ENCODE results near the gene CACTIN.

The CACTIN gene

DNA sequence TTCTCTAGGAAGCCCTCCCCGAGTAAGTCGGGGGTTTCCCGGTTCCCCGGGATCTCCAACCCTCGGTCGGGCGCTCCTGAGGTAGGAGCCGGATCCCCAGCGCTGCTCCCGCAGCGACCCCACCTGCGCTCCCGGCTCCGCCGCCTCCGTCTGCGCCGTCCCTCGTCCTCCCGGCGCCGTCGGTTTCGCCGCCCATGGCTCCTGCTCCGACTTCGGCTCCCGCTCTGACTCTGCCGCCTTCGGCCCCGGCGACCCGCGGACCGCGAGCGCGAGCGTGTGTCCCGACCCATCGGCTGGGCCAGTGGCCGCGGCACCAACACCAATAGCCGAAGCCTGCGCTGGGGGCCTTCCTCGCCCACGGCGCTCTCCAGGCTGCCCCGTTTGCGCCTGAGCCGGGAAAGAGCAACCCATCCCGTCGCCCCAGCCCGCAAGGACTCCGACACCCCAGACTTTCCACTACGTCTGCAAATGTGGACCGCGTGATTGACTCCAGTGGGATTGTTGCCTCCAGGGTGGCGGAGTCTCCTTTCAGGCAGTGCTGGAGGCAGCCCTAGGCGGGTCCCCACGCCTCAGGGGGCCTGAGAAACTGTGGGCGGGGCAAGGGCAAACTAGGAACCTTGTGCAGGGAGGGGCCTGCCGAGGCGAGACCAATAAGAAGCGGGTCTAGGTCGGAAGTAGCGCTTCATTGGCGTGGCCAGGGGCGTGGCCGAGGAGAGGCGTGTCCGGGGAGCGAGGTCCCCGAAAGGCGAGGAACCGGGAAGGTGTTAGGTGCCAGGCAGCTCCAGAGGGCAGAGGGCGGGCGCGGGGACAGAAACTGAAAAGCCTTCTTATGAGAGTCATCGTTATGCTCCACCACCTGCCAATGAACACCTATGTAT lies at the start of gene CACTIN:
Gene CACTIN, minus strand, starts transcription at position 318 of the 878 bp plus-strand sequence. Its CDS starts 28 bp downstream, at position 290.
- DNase-seq (ENCODE audit: extremely low spot score): peak; percentile 100
- ChIA-PET CTCF (interaction anchor here (1.9 kb wide), 1 partner anchor 82 kb away, joined by 7 read pairs; no protein-coding TSS in a partner anchor), POLR2A (interaction anchor here (0.6 kb wide), 1 partner anchor 264 kb away, joined by 3 read pairs; no protein-coding TSS in a partner anchor)
- TF ChIP-seq, protein P1, sequence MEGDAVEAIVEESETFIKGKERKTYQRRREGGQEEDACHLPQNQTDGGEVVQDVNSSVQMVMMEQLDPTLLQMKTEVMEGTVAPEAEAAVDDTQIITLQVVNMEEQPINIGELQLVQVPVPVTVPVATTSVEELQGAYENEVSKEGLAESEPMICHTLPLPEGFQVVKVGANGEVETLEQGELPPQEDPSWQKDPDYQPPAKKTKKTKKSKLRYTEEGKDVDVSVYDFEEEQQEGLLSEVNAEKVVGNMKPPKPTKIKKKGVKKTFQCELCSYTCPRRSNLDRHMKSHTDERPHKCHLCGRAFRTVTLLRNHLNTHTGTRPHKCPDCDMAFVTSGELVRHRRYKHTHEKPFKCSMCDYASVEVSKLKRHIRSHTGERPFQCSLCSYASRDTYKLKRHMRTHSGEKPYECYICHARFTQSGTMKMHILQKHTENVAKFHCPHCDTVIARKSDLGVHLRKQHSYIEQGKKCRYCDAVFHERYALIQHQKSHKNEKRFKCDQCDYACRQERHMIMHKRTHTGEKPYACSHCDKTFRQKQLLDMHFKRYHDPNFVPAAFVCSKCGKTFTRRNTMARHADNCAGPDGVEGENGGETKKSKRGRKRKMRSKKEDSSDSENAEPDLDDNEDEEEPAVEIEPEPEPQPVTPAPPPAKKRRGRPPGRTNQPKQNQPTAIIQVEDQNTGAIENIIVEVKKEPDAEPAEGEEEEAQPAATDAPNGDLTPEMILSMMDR (IDR thresholded peaks at IDR 0.05; ENCODE audit: control extremely low read depth, extremely low read depth, low read depth, missing control alignments): no peak

DNA sequence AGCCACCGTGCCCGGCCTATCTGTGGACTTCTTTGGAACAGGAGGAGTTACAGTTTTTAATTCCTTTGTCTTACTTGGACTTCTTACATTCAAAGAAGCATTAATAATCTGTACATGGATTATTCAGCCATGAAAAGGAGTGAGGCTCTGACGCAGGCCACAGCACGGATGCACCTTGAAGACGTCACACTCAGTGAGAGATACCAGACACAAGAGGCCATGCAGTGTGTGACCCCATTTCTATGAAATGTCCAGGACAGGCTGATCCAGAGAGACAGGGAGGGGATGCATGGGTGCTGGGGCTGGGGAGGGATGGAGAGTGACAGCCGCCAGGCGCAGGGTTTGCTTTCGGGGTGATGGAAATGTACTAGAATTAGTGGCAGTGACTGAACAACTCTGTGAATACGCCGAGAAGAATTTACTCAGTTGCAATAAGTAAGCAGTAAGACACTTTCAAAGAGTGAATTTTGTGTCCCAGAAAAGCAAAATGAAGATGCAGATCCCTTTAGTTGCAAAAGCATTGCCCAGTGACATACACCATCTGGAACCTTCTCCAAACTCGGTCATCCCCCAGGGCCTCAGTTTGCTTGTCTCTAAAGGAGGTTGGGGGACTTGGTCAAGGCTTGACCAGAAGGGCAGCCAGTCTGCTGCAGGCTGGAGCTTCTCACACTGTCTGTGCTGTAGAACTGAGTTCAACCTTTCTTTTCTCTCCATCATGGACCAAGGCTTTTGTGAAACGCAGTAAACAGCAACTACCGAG lies 48.4 kb upstream of the CACTIN start:
- TF ChIP-seq, protein P1 (IDR thresholded peaks at IDR 0.05; ENCODE audit: control extremely low read depth, extremely low read depth, low read depth, missing control alignments): no peak
- ChIA-PET POLR2A (interaction anchor here (0.7 kb wide), 1 partner anchor 623 kb away, joined by 3 read pairs; no protein-coding TSS in a partner anchor), CTCF (interaction anchor here (1.2 to 11.2 kb wide), 5 partner anchors 9 to 28 kb away, joined by 4 to 148 read pairs (median 4); partner anchors contain the start of genes PIP5K1C and TJP3)
- DNase-seq (ENCODE audit: extremely low spot score): no peak

DNA sequence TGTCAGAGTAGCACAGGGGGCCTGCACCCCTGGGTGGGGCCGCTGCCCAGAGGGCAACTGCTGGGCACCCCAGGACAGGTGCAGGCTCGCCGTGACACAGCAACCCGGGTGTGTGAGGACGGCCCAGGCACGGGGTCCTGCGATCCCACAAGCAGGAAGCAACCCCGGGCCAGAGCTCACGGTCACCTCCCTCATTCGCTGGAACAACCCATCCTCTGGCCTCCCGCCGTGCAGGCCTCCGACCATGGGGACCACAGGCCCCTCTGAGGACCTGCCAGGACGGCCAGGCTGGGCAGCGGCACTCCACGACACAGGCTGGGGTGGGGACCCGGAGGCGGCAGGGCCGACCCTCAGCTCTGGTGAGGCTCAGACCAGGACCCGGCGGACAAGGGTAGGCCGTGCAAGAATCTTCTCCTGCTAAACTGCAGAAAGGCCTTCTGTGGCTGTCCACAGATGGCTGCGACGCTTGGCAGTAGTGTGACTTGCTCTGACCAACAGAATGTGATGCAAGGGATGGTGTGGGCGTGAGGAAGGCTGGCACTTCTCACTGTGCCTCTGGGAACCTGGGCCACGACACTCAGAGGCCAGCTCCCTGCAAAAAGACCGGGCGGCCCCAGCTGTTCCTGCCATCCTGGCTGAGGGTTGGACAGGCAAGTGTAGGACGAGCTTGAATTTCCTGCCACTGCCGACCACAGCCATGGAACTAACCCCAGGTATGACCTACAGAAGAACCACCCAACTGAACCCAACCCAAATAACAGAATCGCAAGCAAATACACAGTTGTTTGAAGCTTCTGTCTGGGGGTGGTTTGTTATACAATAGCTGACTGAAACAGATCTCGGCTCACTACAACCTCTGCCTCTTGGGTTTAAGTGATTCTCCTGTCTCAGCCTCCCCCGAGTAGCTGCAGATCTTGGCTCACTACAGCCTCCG lies 47.2 kb upstream of the CACTIN start:
- TF ChIP-seq, protein P1 (IDR thresholded peaks at IDR 0.05; ENCODE audit: control extremely low read depth, extremely low read depth, low read depth, missing control alignments): no peak
- ChIA-PET POLR2A (interaction anchor here (0.7 to 1.0 kb wide), 2 partner anchors 19 to 622 kb away, joined by 3 read pairs; no protein-coding TSS in a partner anchor), CTCF (interaction anchor here (1.2 to 11.2 kb wide), 6 partner anchors 8 to 29 kb away, joined by 4 to 148 read pairs (median 4); partner anchors contain the start of genes PIP5K1C and TJP3)
- DNase-seq (ENCODE audit: extremely low spot score): no peak

DNA sequence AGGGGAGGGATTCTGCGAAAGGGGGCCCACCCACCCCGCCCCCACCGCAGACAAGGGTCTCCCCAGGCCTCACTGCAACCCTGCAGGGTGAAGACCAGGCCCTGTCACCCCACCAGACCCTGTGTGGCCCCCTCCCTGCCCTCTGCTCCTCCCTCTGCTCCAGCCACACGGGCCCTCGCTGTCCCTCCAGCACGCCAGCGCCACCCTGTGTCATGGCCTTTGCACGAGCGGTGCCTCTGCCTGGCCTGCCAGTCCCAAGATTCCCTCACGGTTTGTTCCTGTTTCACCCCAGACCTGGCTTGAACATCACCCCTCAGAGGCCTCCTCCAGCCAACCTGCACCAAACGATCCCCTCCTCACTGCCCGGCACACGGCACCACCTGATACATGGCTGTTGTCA lies 46.4 kb upstream of the CACTIN start:
- ChIA-PET CTCF (interaction anchor here (0.6 to 11.2 kb wide), 7 partner anchors 14 to 128 kb away, joined by 3 to 148 read pairs (median 4); partner anchors contain the start of genes PIP5K1C and TJP3), POLR2A (no interaction called here)
- TF ChIP-seq, protein P1 (IDR thresholded peaks at IDR 0.05; ENCODE audit: control extremely low read depth, extremely low read depth, low read depth, missing control alignments): no peak
- DNase-seq (ENCODE audit: extremely low spot score): no peak

DNA sequence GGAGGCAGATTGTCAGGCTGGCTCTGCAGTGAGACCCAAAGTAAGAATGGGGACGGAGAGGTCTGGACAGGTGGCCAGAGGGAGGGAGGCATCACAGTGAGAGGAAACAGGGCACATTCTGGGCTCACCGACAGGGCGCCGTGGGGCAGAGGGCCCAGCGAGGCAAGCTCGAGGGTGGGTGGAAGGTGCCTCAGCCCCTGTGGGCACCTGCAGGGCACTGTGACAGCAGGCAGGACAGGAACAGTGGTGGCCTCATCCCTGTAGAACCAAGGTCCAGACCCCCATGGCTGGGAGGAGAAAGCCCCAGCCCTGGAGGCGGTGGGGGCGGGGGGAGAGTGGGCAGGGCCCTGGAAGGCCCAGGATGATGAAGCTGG lies 46.0 kb upstream of the CACTIN start:
- DNase-seq (ENCODE audit: extremely low spot score): no peak
- TF ChIP-seq, protein P1 (IDR thresholded peaks at IDR 0.05; ENCODE audit: control extremely low read depth, extremely low read depth, low read depth, missing control alignments): no peak
- POLR2A ChIA-PET: no interaction called here
- CTCF ChIA-PET: interaction anchor here (0.6 to 11.2 kb wide), 6 partner anchors 14 to 127 kb away, joined by 3 to 148 read pairs (median 4); partner anchors contain the start of genes PIP5K1C and TJP3
